ENCODE results near the gene TMCC3.

- TF ChIP-seq CTCF (IDR thresholded peaks at IDR 0.05) (no peak), POLR2AphosphoS5 (IDR thresholded peaks at IDR 0.05; ENCODE audit: insufficient read depth in 1 of 2, low read depth in 1 of 2) (no peak)
These were observed 48.2 kb upstream of the TMCC3 start for GRCh38 chr12:94698578-94698977.

Data from vagina (tissue), 2 donors.